Left renal cortex interstitium (tissue), 4 donors: Measurements from ENCODE around the gene FNDC1. TPM values are rescaled to one million over a fixed set of nuclear protein-coding genes. Genes with fewer than 3 reads are reported as not detected.
A peak's percentile ranks its signal among the peaks of the same experiment; 100 is the strongest.

Source experiments
- DNase-seq, 4 donors: peaks; one replicate each; pipeline ENCODE4 v3.0.0-alpha.2; 2013; ENCODE audit warnings: low read depth in 4 of 4, low spot score in 2 of 4, missing footprints in 1 of 4
- polyA plus RNA-seq, 4 donors: library from polyadenylated mRNA; unstranded; fragments of 120-200 nt; gene quantifications; one replicate each; pipeline ENCODE4 v1.2.1, GENCODE V29; 2013; ENCODE audit not compliant: insufficient read length in 4 of 4

Gene FNDC1
- polyA plus RNA-seq, 4 donors, result 6.8 to 9.2 (median 7.8) TPM

GRCh38 chr6:159156089-159156488 lies 13.1 kb upstream of the FNDC1 start:
- no peak for DNase-seq

GRCh38 chr6:159157431-159157830 lies 11.8 kb upstream of the FNDC1 start:
- no peak for DNase-seq

- no peak for DNase-seq
Observed at GRCh38 chr6:159161839-159162238, 7.4 kb upstream of the FNDC1 start.

GRCh38 chr6:159163901-159164370 lies 5.3 kb upstream of the FNDC1 start:
- no peak for DNase-seq

- peak in 2 of 4 donors; percentile 39 to 65 for DNase-seq
Observed at GRCh38 chr6:159168536-159169192, 536 bp upstream of the FNDC1 start.

- peak in 2 of 4 donors; percentile 43 to 47 for DNase-seq
Observed at GRCh38 chr6:159169557-159170332, 545 bp downstream of the FNDC1 start.

- DNase-seq, result peak in 1 of 4 donors; percentile 37
Observed at GRCh38 chr6:159170333-159170672, 1.1 kb downstream of the FNDC1 start.

- DNase-seq, result no peak
Observed at GRCh38 chr6:159170999-159171712, 2.0 kb downstream of the FNDC1 start.

- DNase-seq, result no peak
Observed at GRCh38 chr6:159172091-159172491, 2.9 kb downstream of the FNDC1 start.

- peak in 1 of 4 donors; percentile 61 for DNase-seq
Observed at GRCh38 chr6:159174263-159174969, 5.2 kb downstream of the FNDC1 start.

GRCh38 chr6:159176913-159177312 lies 7.7 kb downstream of the FNDC1 start:
- DNase-seq, result no peak

- no peak for DNase-seq
Observed at GRCh38 chr6:159178847-159179246, 9.6 kb downstream of the FNDC1 start.

GRCh38 chr6:159180001-159180400 lies 10.8 kb downstream of the FNDC1 start:
- DNase-seq, result no peak

GRCh38 chr6:159181914-159182313 lies 12.7 kb downstream of the FNDC1 start:
- no peak for DNase-seq

- DNase-seq, result no peak
Observed at GRCh38 chr6:159184559-159184958, 15.4 kb downstream of the FNDC1 start.

GRCh38 chr6:159190460-159190859 lies 21.3 kb downstream of the FNDC1 start:
- DNase-seq, result no peak

GRCh38 chr6:159193923-159194322 lies 24.7 kb downstream of the FNDC1 start:
- DNase-seq, result no peak

GRCh38 chr6:159194421-159194820 lies 25.2 kb downstream of the FNDC1 start:
- DNase-seq, result no peak

GRCh38 chr6:159196430-159196975 lies 27.3 kb downstream of the FNDC1 start:
- DNase-seq, result no peak

- no peak for DNase-seq
Observed at GRCh38 chr6:159197251-159197650, 28.1 kb downstream of the FNDC1 start.

GRCh38 chr6:159201336-159201735 lies 32.1 kb downstream of the FNDC1 start:
- no peak for DNase-seq
